K562 (cell line): Measurements from ENCODE around the gene LONP1. TPM values are rescaled to one million over a fixed set of nuclear protein-coding genes. Genes with fewer than 3 reads are reported as not detected.

ENCODE experiments used
- ATAC-seq: fragments of 200-7000 bp; cut with Tn5 transposase; 3 replicates; pipeline ENCODE4 v1.9.1; 2020; ENCODE audit warnings: moderate library complexity
- BruUV-seq: library from RNA; stranded (reverse); fragments of 400-500 nt; replicated peaks from 2 replicates; lab custom pipeline; 2021; lab: Mats Ljungman, UMichigan
- CTCF ChIA-PET: fragments of 300-600 bp; formaldehyde crosslinking; extraction: SDS; loops from one replicate; lab custom pipeline; 2021; ENCODE audit warnings: low intra/inter-chr PET ratio; lab: Yijun Ruan, JAX
- POLR2A ChIA-PET: fragments of 300-600, 350-650 bp; sonication (Branson Sonifier 250); formaldehyde crosslinking; extraction: SDS; loops from one replicate; lab custom pipeline; 2021; ENCODE audit warnings: antibody characterized with exemption, inconsistent platforms; lab: Yijun Ruan, JAX
- DNase-seq, 4 experiments: peaks; one replicate each; pipeline versions ENCODE4 v3.0.0 to v3.0.0-alpha.2; 2011 to 2018; ENCODE audit warnings: low spot score in 3 of 4, mixed read lengths in 3 of 4; ENCODE audit errors: extremely low read depth in 1 of 4
- FAIRE-seq: peaks from 2 replicates; lab custom pipeline; 2011; peaks lifted over from hg19 to GRCh38; lab: Jason Lieb, UNC
- H2AFZ ChIP-seq: 2 replicates; pipeline ENCODE4 v1.6.0; 2011; ENCODE audit warnings: low read depth, low read length, control low read depth, inconsistent platforms
- H3K27ac ChIP-seq: fragments of 200-600 bp; 3 replicates; pipeline ENCODE4 v1.8.0; 2011; ENCODE audit warnings: low read depth, mild to moderate bottlenecking, control low read depth, inconsistent platforms, low read length, moderate library complexity, mixed read lengths; ENCODE audit errors: extremely low read depth
- H3K27me3 ChIP-seq, 2 experiments: fragments of 300-600 bp in 1 of 2; 2 replicates in 1 of 2; 3 replicates in 1 of 2; pipeline versions ENCODE4 v1.6.0 to v1.8.0; 2011; ENCODE audit warnings: inconsistent platforms in 2 of 2, low read length in 2 of 2, mild to moderate bottlenecking in 1 of 2, mixed read lengths in 1 of 2, moderate library complexity in 1 of 2; ENCODE audit not compliant: control insufficient read depth in 2 of 2, insufficient read depth in 2 of 2
- H3K36me3 ChIP-seq: fragments of 300-600 bp; 3 replicates; pipeline ENCODE4 v1.8.0; 2011; ENCODE audit warnings: mild to moderate bottlenecking, low read length, inconsistent platforms; ENCODE audit not compliant: control insufficient read depth, insufficient read depth
- H3K4me1 ChIP-seq, 2 experiments: fragments of 200-600 bp in 1 of 2; replicated peaks in 1 of 2; 2 replicates in 1 of 2; 3 replicates in 1 of 2; pipeline versions ENCODE4 v1.5.1 to v1.8.0; 2011; ENCODE audit warnings: inconsistent platforms in 2 of 2, low read length in 2 of 2, mild to moderate bottlenecking in 1 of 2, mixed read lengths in 1 of 2, moderate library complexity in 1 of 2; ENCODE audit not compliant: control insufficient read depth in 2 of 2, insufficient read depth in 2 of 2
- H3K4me2 ChIP-seq: 2 replicates; pipeline ENCODE4 v1.6.1; 2011; ENCODE audit warnings: low read length, control low read depth, inconsistent platforms, mixed read lengths; ENCODE audit not compliant: insufficient read depth
- H3K4me3 ChIP-seq: fragments of 200-600 bp; sonication (generic), shearing (Covaris generic); 2 replicates; pipeline ENCODE4 v1.5.1; 2016; ENCODE audit warnings: control low read depth, inconsistent platforms
- H3K79me2 ChIP-seq: fragments of 200-600 bp; 3 replicates; pipeline ENCODE4 v1.8.0; 2011; ENCODE audit warnings: low read length, inconsistent platforms; ENCODE audit not compliant: control insufficient read depth, insufficient read depth
- H3K9ac ChIP-seq, 2 experiments: 2 replicates each; pipeline versions ENCODE4 v1.6.0 to v1.6.1; 2011; ENCODE audit warnings: low read depth in 2 of 2, low read length in 2 of 2, control low read depth in 1 of 2, inconsistent platforms in 1 of 2, mild to moderate bottlenecking in 1 of 2, mixed read lengths in 1 of 2; ENCODE audit not compliant: insufficient read depth in 1 of 2
- H3K9me1 ChIP-seq: one replicate; pipeline ENCODE4 v1.6.0; 2011; ENCODE audit warnings: inconsistent platforms, mild to moderate bottlenecking, low read length, moderate library complexity; ENCODE audit not compliant: control insufficient read depth, insufficient read depth
- H3K9me3 ChIP-seq: replicated peaks from 2 replicates; pipeline ENCODE4 v1.5.1; 2011; ENCODE audit warnings: low read depth, low read length, inconsistent platforms; ENCODE audit not compliant: control insufficient read depth, insufficient read depth
- H4K20me1 ChIP-seq: replicated peaks from 2 replicates; pipeline ENCODE4 v1.6.1; 2011; ENCODE audit warnings: low read length, inconsistent platforms, mixed read lengths; ENCODE audit not compliant: control insufficient read depth, insufficient read depth
- BACH1 ChIP-seq: fragments of 200-800 bp; sonication (Bioruptor generic); IDR thresholded peaks from 2 replicates; pipeline ENCODE4 v1.6.1; 2016; ENCODE audit warnings: missing genetic modification characterization, missing compliant biosample characterization
- CEBPB ChIP-seq: fragments of 450-650 bp; IDR thresholded peaks from 2 replicates; pipeline ENCODE4 v1.6.1; 2016; ENCODE audit warnings: missing genetic modification characterization, missing compliant biosample characterization
- CEBPG ChIP-seq, 3 experiments: fragments of 200-800 bp in 1 of 3; sonication (Bioruptor generic) in 1 of 3; sonication (generic) in 1 of 3; formaldehyde crosslinking in 1 of 3; IDR thresholded peaks in 2 of 3; conservative IDR thresholded peaks in 1 of 3; 2 replicates each; pipeline versions ENCODE4 v1.6.1 to v1.8.0; 2016 to 2022; ENCODE audit warnings: missing compliant biosample characterization in 2 of 3, missing genetic modification characterization in 2 of 3, mild to moderate bottlenecking in 1 of 3, missing genetic modification reagents in 1 of 3
- CXXC5 ChIP-seq: fragments of 250-450 bp; sonication (Bioruptor Pico); IDR thresholded peaks from 2 replicates; pipeline ENCODE4 v1.8.0; 2022; ENCODE audit warnings: inconsistent platforms, mild to moderate bottlenecking, moderate library complexity
- KLF10 ChIP-seq: fragments of 250-450 bp; sonication (Bioruptor Pico); IDR thresholded peaks from 2 replicates; pipeline ENCODE4 v1.6.1; 2021; ENCODE audit warnings: matching md5 sums
- MAFG ChIP-seq: fragments of 450-650 bp; conservative IDR thresholded peaks from 2 replicates; pipeline ENCODE4 v1.6.1; 2016; ENCODE audit warnings: missing genetic modification characterization, missing compliant biosample characterization
- NCOR1 ChIP-seq: fragments of 450-650 bp; IDR thresholded peaks from 2 replicates; pipeline ENCODE4 v1.6.1; 2016; ENCODE audit warnings: mild to moderate bottlenecking, moderate library complexity
- NFIC ChIP-seq: fragments of 450-650 bp; IDR thresholded peaks from 2 replicates; pipeline ENCODE4 v1.6.1; 2017; ENCODE audit warnings: mild to moderate bottlenecking, inconsistent platforms
- NFRKB ChIP-seq: fragments of 450-650 bp; IDR thresholded peaks from 2 replicates; pipeline ENCODE4 v1.6.1; 2016; ENCODE audit warnings: low read depth
- POLR2AphosphoS5 ChIP-seq: IDR thresholded peaks from 2 replicates; pipeline ENCODE4 v1.6.1; 2011; ENCODE audit warnings: mild to moderate bottlenecking, low read depth, low read length, moderate library complexity; ENCODE audit not compliant: control insufficient read depth, insufficient read depth
- POLR2H ChIP-seq: IDR thresholded peaks from 2 replicates; pipeline ENCODE4 v1.6.1; 2016; ENCODE audit warnings: missing genetic modification characterization, low read depth, mild to moderate bottlenecking, control low read depth, missing compliant biosample characterization, moderate library complexity
- PTRF ChIP-seq: fragments of 450-650 bp; IDR thresholded peaks from 2 replicates; pipeline ENCODE4 v1.6.1; 2016; ENCODE audit warnings: mild to moderate bottlenecking, missing genetic modification characterization, missing compliant biosample characterization
- RAD51 ChIP-seq: fragments of 450-650 bp; IDR thresholded peaks from 2 replicates; pipeline ENCODE4 v1.7.1; 2016; ENCODE audit warnings: low read depth, mild to moderate bottlenecking, borderline replicate concordance
- RBBP5 ChIP-seq: fragments of 200-600 bp; sonication (generic); IDR thresholded peaks from 2 replicates; pipeline ENCODE4 v1.6.1; 2012; ENCODE audit warnings: borderline replicate concordance, mild to moderate bottlenecking, low read length, control low read depth, inconsistent platforms; ENCODE audit not compliant: insufficient read depth, poor library complexity, severe bottlenecking
- SOX6 ChIP-seq: fragments of 450-650 bp; IDR thresholded peaks from 2 replicates; pipeline ENCODE4 v1.6.1; 2014; ENCODE audit warnings: mild to moderate bottlenecking
- ZFX ChIP-seq: sonication (generic); formaldehyde crosslinking; IDR thresholded peaks from 2 replicates; pipeline ENCODE4 v1.8.0; 2022; ENCODE audit warnings: mild to moderate bottlenecking, missing genetic modification reagents, moderate library complexity
- ZNF24 ChIP-seq: fragments of 450-650 bp; IDR thresholded peaks from 2 replicates; pipeline ENCODE4 v1.6.1; 2016
- ZNF592 ChIP-seq: fragments of 450-650 bp; IDR thresholded peaks from 2 replicates; pipeline ENCODE4 v1.6.1; 2017; ENCODE audit warnings: antibody characterized with exemption, mild to moderate bottlenecking
- WGBS: fragments of 100-300 bp; shearing (Covaris generic); methylation state at CpG from one replicate; pipeline ENCODE4 v1.1.6; 2016; ENCODE audit warnings: low coverage, mixed read lengths; ENCODE audit not compliant: insufficient coverage; ENCODE audit errors: missing lambda C conversion rate; 5-methylcytosine and 5-hydroxymethylcytosine counted together
- in situ Hi-C: fragments of 300-500 bp; cut with MboI; formaldehyde crosslinking; loops from 4 replicates; pipeline ENCODE4 v1.15.0; 2018; ENCODE audit warnings: inconsistent platforms, mixed read lengths
- intact Hi-C: fragments of 100-400 bp; cut with micrococcal nuclease; formaldehyde crosslinking; loops from 2 replicates; pipeline ENCODE4 v1.14.2; 2022
- polyA plus RNA-seq, 8 experiments: library from polyadenylated mRNA; depleted of rRNA in 4 of 8; stranded (reverse) in 5 of 8; unstranded in 3 of 8; fragments of >200 nt; fragmentation: Nextera tagmentation in 2 of 8; fragmentation: Illumina TruSeq in 1 of 8; extraction: Ambion mirVana in 2 of 8; extraction: Trizol in 1 of 8; gene quantifications; 2 replicates each; pipeline versions ENCODE4 v1.2.1 to v1.2.3, GENCODE V29; 2011 to 2014; ENCODE audit warnings: inconsistent platforms in 1 of 8, missing spikeins in 1 of 8
- total RNA-seq, 7 experiments: library from RNA; depleted of rRNA in 6 of 7; stranded (reverse); fragments of >200 nt in 6 of 7; fragmentation: Illumina TruSeq in 2 of 7; extraction: Trizol in 2 of 7; gene quantifications; 2 replicates each; pipeline versions ENCODE4 v1.2.1 to v1.2.3, GENCODE V29; 2011 to 2021; ENCODE audit warnings: low replicate concordance in 1 of 7

LONP1 gene
- total and polyA plus RNA-seq, 9 of the 15 experiments (the other 6 are each of a cell fraction or from before 2014, with no cell fraction given), result 1.1 to 238 (median 84.5) TPM

- POLR2A ChIA-PET, result interaction anchor here (0.5 to 3.3 kb wide), 32 partner anchors 9 to 1876 kb away, joined by 3 to 31 read pairs (median 4); partner anchors contain the start of genes DUS3L, NDUFA11, NRTN and RPL36
- Histone ChIP-seq H3K4me1 (peaks cover 13 to 28% of the 10 kb centered on the region in 2 experiments; a peak in 4 of 5 replicates), H3K36me3 (peaks cover 41% of the 10 kb centered on the region), H3K4me2 (peak overlapping the region; percentile 98), H3K79me2 (peaks cover 57% of the 10 kb centered on the region), H3K4me3 (peak overlapping the region; percentile 98), H2AFZ (no peak overlapping the region), H3K27ac (peak overlapping the region; percentile 99), H3K9me3 (no peaks in the 10 kb centered on the region), H3K9ac (peak overlapping the region; percentile 98 to 99), H3K27me3 (no peaks in the 10 kb centered on the region), H3K9me1 (no peaks in the 10 kb centered on the region), H4K20me1 (peaks cover 12% of the 10 kb centered on the region; the same call in 1 of the 2 replicates)
- in situ Hi-C loops, result no loop called here
- intact Hi-C loops, result loop anchor here (1.0 to 2.0 kb wide), 2 partner anchors 26 to 72 kb away; partner anchors contain the start of gene DUS3L
- TSS peak; percentile 99 for BruUV-seq
- peak; percentile 67 for ATAC-seq
- peak; percentile 59 for FAIRE-seq
- DNase-seq, result peak; percentile 40 to 81 (median 55)
- under 1% methylated on average over 11 of the region's 11 CpGs for WGBS
- CTCF ChIA-PET, result interaction anchor here (0.7 kb wide), 1 partner anchor 108 kb away, joined by 3 read pairs; no protein-coding TSS in a partner anchor
- TF ChIP-seq ZNF24 (peak; percentile 47; the same call in 1 of the 2 replicates), POLR2H (tag) (peak; percentile 98), NFRKB (peak; percentile 78), ZNF592 (peak; percentile 23; the same call in 1 of the 2 replicates), KLF10 (CRISPR knock-in tag) (no peak), ZFX (CRISPR knock-in tag) (peak; percentile 64), BACH1 (tag) (peak; percentile 70; the same call in 1 of the 2 replicates), CXXC5 (CRISPR knock-in tag) (peak; percentile 66), RBBP5 (no peak), RAD51 (0 out of 2 replicates have a peak, but pooled peaks have one; percentile 6), CEBPG (CRISPR knock-in tag; IDR thresholded peaks at IDR 0.05) (peak; percentile 94), CEBPG (tag; conservative IDR thresholded peaks at IDR 0.05 in 1 of 2, IDR thresholded peaks at IDR 0.05 in 1 of 2) (peak; percentile 96 to 99), SOX6 (peak; percentile 70), POLR2AphosphoS5 (peak; percentile 70), MAFG (tag) (peak; percentile 36; the same call in 1 of the 2 replicates), CEBPB (tag) (peak; percentile 93), NCOR1 (peak; percentile 47), PTRF (no peak), NFIC (peak; percentile 45; the same call in 1 of the 2 replicates)
These were observed 1.2 kb downstream of the LONP1 start for GRCh38 chr19:5718579-5719273.
